Measurements from ENCODE around the gene EIF4G3.

- TF ChIP-seq JUN (IDR thresholded peaks at IDR 0.05; ENCODE audit: borderline replicate concordance, insufficient read depth, insufficient read length, low read depth) (no peak), POLR2A (IDR thresholded peaks at IDR 0.05; ENCODE audit: low read depth, low read length) (no peak), CTCF (IDR thresholded peaks at IDR 0.05; ENCODE audit: extremely low read depth in 1 of 2, insufficient read depth in 1 of 2, low read depth in 1 of 2, low read length in 2 of 2) (no peak), FOS (IDR thresholded peaks at IDR 0.05; ENCODE audit: borderline replicate concordance, insufficient read depth, low read length) (no peak)
These were observed 416.4 kb downstream of the EIF4G3 start for GRCh38 chr1:20760322-20760721.

Data from endothelial cell of umbilical vein (primary cell).